Stomach (tissue), 4 donors: ENCODE results near the gene SH3PXD2A.

ENCODE experiments used
- EP300 ChIP-seq: sonication (generic); formaldehyde crosslinking; IDR thresholded peaks from one replicate; pipeline ENCODE4 v1.6.1; 2017; ENCODE audit warnings: antibody characterized with exemption
- POLR2A ChIP-seq, 4 donors: fragments of 450-650 bp; IDR thresholded peaks; one replicate each; pipeline ENCODE4 v1.6.1; 2016; ENCODE audit warnings: antibody characterized with exemption in 4 of 4, control low read depth in 2 of 4, mild to moderate bottlenecking in 1 of 4, moderate library complexity in 1 of 4
- TF ChIP-seq, protein P1 (sequence below), 7 experiments: fragments of 450-650 bp in 4 of 7; fragments of 200-600 bp in 3 of 7; sonication (generic) in 3 of 7; IDR thresholded peaks; one replicate each; pipeline ENCODE4 v1.5.1; 2016 to 2019; ENCODE audit warnings: antibody characterized with exemption in 7 of 7, control low read depth in 2 of 7, mild to moderate bottlenecking in 1 of 7

DNA sequence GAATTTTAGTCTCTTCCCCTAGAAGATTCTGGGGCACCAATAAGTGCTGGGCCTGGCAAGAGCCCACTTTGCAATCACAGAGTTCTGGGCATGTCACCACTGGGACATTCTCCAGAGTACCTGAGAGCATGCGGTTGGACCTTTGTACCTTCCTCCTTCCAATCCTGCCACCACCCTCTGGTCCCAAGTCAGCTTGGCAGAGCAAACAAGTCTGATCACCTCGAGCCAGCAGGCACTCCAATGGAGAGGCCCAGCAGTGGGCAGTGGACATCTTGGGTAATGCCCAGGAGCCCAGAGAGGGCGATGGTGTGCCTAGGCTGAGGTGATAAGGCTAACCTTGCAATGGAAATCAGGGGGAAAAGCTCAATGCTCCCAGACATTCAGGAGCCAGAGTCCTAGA, 43.4 kb downstream of the SH3PXD2A start:
- TF ChIP-seq, protein P1, sequence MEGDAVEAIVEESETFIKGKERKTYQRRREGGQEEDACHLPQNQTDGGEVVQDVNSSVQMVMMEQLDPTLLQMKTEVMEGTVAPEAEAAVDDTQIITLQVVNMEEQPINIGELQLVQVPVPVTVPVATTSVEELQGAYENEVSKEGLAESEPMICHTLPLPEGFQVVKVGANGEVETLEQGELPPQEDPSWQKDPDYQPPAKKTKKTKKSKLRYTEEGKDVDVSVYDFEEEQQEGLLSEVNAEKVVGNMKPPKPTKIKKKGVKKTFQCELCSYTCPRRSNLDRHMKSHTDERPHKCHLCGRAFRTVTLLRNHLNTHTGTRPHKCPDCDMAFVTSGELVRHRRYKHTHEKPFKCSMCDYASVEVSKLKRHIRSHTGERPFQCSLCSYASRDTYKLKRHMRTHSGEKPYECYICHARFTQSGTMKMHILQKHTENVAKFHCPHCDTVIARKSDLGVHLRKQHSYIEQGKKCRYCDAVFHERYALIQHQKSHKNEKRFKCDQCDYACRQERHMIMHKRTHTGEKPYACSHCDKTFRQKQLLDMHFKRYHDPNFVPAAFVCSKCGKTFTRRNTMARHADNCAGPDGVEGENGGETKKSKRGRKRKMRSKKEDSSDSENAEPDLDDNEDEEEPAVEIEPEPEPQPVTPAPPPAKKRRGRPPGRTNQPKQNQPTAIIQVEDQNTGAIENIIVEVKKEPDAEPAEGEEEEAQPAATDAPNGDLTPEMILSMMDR (IDR thresholded peaks at IDR 0.05), result no peak
- TF ChIP-seq EP300 (no peak), POLR2A (IDR thresholded peaks at IDR 0.05) (no peak)
